HL-60 (cell line): ENCODE results near the gene INAFM2.

Source experiments
- DNase-seq, 2 experiments: peaks; one replicate each; pipeline ENCODE4 v3.0.0-alpha.2; 2010 to 2020; ENCODE audit warnings: low read depth in 1 of 2, low spot score in 1 of 2
- H3K27ac ChIP-seq: fragments of 250-450 bp; sonication (Bioruptor Pico); replicated peaks from 2 replicates; pipeline ENCODE4 v1.5.1; 2020; ENCODE audit warnings: mild to moderate bottlenecking, moderate library complexity
- H3K27me3 ChIP-seq: fragments of 250-450 bp; sonication (Bioruptor Pico); 2 replicates; pipeline ENCODE4 v1.5.1; 2021; ENCODE audit warnings: mild to moderate bottlenecking, moderate library complexity; ENCODE audit not compliant: insufficient read depth, poor library complexity, severe bottlenecking
- H3K4me3 ChIP-seq: replicated peaks from 2 replicates; pipeline ENCODE4 v1.5.1; 2011; ENCODE audit warnings: mild to moderate bottlenecking, control low read depth, low read length; ENCODE audit not compliant: insufficient read depth
- GABPA ChIP-seq: IDR thresholded peaks from 2 replicates; pipeline ENCODE4 v1.6.1; 2012; ENCODE audit warnings: low read depth
- POLR2AphosphoS5 ChIP-seq: IDR thresholded peaks from 2 replicates; pipeline ENCODE4 v1.6.1; 2012; ENCODE audit warnings: low read depth
- REST ChIP-seq: IDR thresholded peaks from 2 replicates; pipeline ENCODE4 v1.6.1; 2012; ENCODE audit warnings: low read depth; ENCODE audit not compliant: insufficient replicate concordance
- SPI1 ChIP-seq: IDR thresholded peaks from 2 replicates; pipeline ENCODE4 v1.6.1; 2012; ENCODE audit warnings: low read depth, mild to moderate bottlenecking, borderline replicate concordance
- TF ChIP-seq, protein P1 (sequence below): IDR thresholded peaks from one replicate; pipeline ENCODE4 v1.5.1; 2011; ENCODE audit warnings: low read length, control low read depth, inconsistent platforms; ENCODE audit not compliant: insufficient read depth

Gene INAFM2

GRCh38 chr15:40367371-40367685 is 43.8 kb downstream of the INAFM2 start:
- H3K4me3 ChIP-seq, result peak overlapping the region; percentile 51

DNA sequence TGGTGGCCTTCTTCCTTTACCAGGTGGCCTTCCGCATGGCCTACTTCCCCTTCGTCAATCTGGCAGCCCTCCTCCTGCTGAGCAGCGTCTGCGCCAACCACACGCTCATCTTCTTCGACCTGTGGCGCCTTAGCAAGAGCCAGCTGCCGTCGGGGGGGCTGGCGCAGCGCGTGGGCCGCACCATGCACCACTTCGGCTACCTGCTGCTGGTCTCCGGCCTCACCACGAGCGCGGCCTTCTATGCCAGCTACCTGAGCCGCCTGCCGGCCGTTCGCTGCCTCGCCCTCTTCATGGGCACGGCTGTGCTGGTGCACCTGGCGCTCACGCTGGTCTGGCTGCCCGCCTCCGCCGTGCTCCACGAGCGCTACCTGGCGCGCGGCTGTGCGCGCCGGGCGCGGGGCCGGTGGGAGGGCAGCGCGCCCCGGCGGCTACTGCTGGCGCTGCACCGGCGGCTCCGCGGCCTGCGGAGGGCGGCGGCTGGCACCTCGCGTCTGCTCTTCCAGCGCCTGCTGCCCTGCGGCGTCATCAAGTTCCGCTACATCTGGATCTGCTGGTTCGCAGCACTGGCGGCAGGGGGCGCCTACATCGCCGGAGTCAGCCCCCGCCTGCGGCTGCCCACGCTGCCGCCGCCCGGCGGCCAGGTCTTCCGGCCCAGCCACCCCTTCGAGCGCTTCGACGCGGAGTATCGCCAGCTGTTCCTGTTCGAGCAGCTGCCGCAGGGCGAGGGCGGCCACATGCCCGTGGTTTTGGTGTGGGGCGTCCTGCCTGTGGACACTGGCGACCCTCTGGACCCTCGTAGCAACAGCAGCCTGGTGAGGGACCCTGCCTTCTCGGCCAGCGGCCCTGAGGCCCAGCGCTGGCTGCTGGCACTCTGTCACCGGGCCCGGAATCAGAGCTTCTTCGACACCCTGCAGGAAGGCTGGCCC is 44.5 kb downstream of the INAFM2 start:
- peak; percentile 91 to 92 for DNase-seq
- H3K4me3 ChIP-seq, result peak overlapping the region; percentile 51
- peak overlapping the region; percentile 61 for H3K27ac ChIP-seq
- peak; percentile 65; the same call in 1 of the 2 replicates for TF ChIP-seq POLR2AphosphoS5
- no peak for TF ChIP-seq GABPA
- TF ChIP-seq SPI1, result peak; percentile 43; the same call in 1 of the 2 replicates
- TF ChIP-seq, protein P1, sequence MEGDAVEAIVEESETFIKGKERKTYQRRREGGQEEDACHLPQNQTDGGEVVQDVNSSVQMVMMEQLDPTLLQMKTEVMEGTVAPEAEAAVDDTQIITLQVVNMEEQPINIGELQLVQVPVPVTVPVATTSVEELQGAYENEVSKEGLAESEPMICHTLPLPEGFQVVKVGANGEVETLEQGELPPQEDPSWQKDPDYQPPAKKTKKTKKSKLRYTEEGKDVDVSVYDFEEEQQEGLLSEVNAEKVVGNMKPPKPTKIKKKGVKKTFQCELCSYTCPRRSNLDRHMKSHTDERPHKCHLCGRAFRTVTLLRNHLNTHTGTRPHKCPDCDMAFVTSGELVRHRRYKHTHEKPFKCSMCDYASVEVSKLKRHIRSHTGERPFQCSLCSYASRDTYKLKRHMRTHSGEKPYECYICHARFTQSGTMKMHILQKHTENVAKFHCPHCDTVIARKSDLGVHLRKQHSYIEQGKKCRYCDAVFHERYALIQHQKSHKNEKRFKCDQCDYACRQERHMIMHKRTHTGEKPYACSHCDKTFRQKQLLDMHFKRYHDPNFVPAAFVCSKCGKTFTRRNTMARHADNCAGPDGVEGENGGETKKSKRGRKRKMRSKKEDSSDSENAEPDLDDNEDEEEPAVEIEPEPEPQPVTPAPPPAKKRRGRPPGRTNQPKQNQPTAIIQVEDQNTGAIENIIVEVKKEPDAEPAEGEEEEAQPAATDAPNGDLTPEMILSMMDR, result peak; percentile 74
- no peak for TF ChIP-seq REST
- H3K27me3 ChIP-seq, result no peaks in the 10 kb centered on the region

More at GRCh38 chr15:40367371-40367685, 43.8 kb downstream of the INAFM2 start:
- TF ChIP-seq POLR2AphosphoS5, result no peak; the same call in 1 of the 2 replicates
- no peak for TF ChIP-seq SPI1
- TF ChIP-seq REST, result no peak
- TF ChIP-seq GABPA, result no peak
- TF ChIP-seq, protein P1, result no peak
- no peak for DNase-seq
- Histone ChIP-seq H3K27me3 (no peaks in the 10 kb centered on the region), H3K27ac (peak overlapping the region; percentile 61)

- H3K4me3 ChIP-seq, result no peak overlapping the region
- no peak for DNase-seq
- no peak overlapping the region for H3K27ac ChIP-seq
- no peaks in the 10 kb centered on the region for H3K27me3 ChIP-seq
- TF ChIP-seq SPI1 (no peak), REST (no peak), POLR2AphosphoS5 (no peak)
- TF ChIP-seq, protein P1, result no peak
Measured at GRCh38 chr15:40368719-40369473, 45.4 kb downstream of the INAFM2 start.
